Smooth muscle cell of the brain vasculature (primary cell): ENCODE results near the gene FSCN2.
"Not testable (repeated sequence)": the region's sequence is repeated elsewhere in the genome, so short reads cannot be mapped to it uniquely, and the experiment has no call there.

Source experiments
- DNase-seq: peaks from one replicate; pipeline ENCODE4 v3.0.0-alpha.2; 2012; ENCODE audit warnings: low read depth, low spot score

FSCN2 gene

GRCh38 chr17:81528384-81528650, 140 bp downstream of the FSCN2 start:
- DNase-seq, result no peak

GRCh38 chr17:81528651-81529436, 667 bp downstream of the FSCN2 start:
- DNase-seq, result no peak

GRCh38 chr17:81529437-81529803, 1.2 kb downstream of the FSCN2 start:
- no peak for DNase-seq

GRCh38 chr17:81531013-81531412, 2.8 kb downstream of the FSCN2 start:
- not testable (repeated sequence) for DNase-seq

- DNase-seq, result not testable (repeated sequence)
Measured at GRCh38 chr17:81531998-81532404, 3.8 kb downstream of the FSCN2 start.

- DNase-seq, result no peak
Measured at GRCh38 chr17:81532490-81533287, 4.5 kb downstream of the FSCN2 start.

- no peak for DNase-seq
Measured at GRCh38 chr17:81533339-81534141, 5.4 kb downstream of the FSCN2 start.

- no peak for DNase-seq
Measured at GRCh38 chr17:81534157-81535006, 6.2 kb downstream of the FSCN2 start.

- no peak for DNase-seq
Measured at GRCh38 chr17:81535007-81535328, 6.8 kb downstream of the FSCN2 start.

GRCh38 chr17:81535480-81536298, 7.5 kb downstream of the FSCN2 start:
- DNase-seq, result no peak

- no peak for DNase-seq
Measured at GRCh38 chr17:81536299-81537290, 8.4 kb downstream of the FSCN2 start.

- DNase-seq, result no peak
Measured at GRCh38 chr17:81537343-81537855, 9.2 kb downstream of the FSCN2 start.

GRCh38 chr17:81537856-81538555, 9.8 kb downstream of the FSCN2 start:
- no peak for DNase-seq

- no peak for DNase-seq
Measured at GRCh38 chr17:81538651-81539570, 10.7 kb downstream of the FSCN2 start.

- DNase-seq, result no peak
Measured at GRCh38 chr17:81539571-81539900, 11.4 kb downstream of the FSCN2 start.

GRCh38 chr17:81539961-81540675, 11.9 kb downstream of the FSCN2 start:
- no peak for DNase-seq

- DNase-seq, result no peak
Measured at GRCh38 chr17:81540676-81541027, 12.5 kb downstream of the FSCN2 start.
